ENCODE measurements around the gene RAB35.

GRCh38 chr12:120158351-120158750 lies 41.8 kb upstream of the RAB35 start:
- no peak for TF ChIP-seq POLR2A (IDR thresholded peaks at IDR 0.05; ENCODE audit: low read length)
- TF ChIP-seq GATA1 (IDR thresholded peaks at IDR 0.05; ENCODE audit: low read depth, low read length), result no peak

Data from erythroblast (primary cell).